ENCODE measurements around the gene ETS2. TPM values are rescaled to one million over a fixed set of nuclear protein-coding genes. Genes with fewer than 3 reads are reported as not detected.

Gene ETS2
- total and polyA plus RNA-seq, 2 experiments from 2014 or later = 19.5 to 36.8 TPM

GRCh38 chr21:38771536-38771935, 34.2 kb upstream of the ETS2 start (continued):
- TF ChIP-seq ZNF462 (CRISPR knock-in tag; IDR thresholded peaks at IDR 0.05) (no peak), EZH2phosphoT487 (IDR thresholded peaks at IDR 0.05; ENCODE audit: unreplicated experiment) (no peak), REST (IDR thresholded peaks at IDR 0.05; ENCODE audit: unreplicated experiment) (no peak), EZH2 (IDR thresholded peaks at IDR 0.05; ENCODE audit: low read depth, unreplicated experiment) (no peak), ETS1 (IDR thresholded peaks at IDR 0.05) (no peak), JUNB (IDR thresholded peaks at IDR 0.05; ENCODE audit: unreplicated experiment) (no peak), POLR2AphosphoS5 (IDR thresholded peaks at IDR 0.05; ENCODE audit: low read depth) (no peak)

All from GM23338 (cell line).